Natural killer cell treated with Interleukin-12 subunit alpha and Interleukin-12 subunit beta and Interleukin-15 and Interleukin-18, amount 100 ng/mL, for 72 hours (primary cell): ENCODE data around the gene GSC. TPM values are rescaled to one million over a fixed set of nuclear protein-coding genes. Genes with fewer than 3 reads are reported as not detected.
A peak's percentile ranks its signal among the peaks of the same experiment; 100 is the strongest.

ENCODE experiments used
- ATAC-seq, 2 donors: fragments of 150-1000 bp; cut with Tn5 transposase in 1 of 2; sonication (Bioruptor Pico), chemical (Tn5 transposase) in 1 of 2; 2 replicates each; pipeline ENCODE4 v1.10.0; 2021
- DNase-seq: peaks from one replicate; pipeline ENCODE4 v3.0.0; 2022; ENCODE audit warnings: low spot score
- H3K27ac Mint-ChIP-seq, 2 donors: 1 replicate in 1 of 2; 2 replicates in 1 of 2; pipeline ENCODE4 v1.8.0; 2022; ENCODE audit warnings: mixed read lengths in 2 of 2, mild to moderate bottlenecking in 1 of 2, moderate library complexity in 1 of 2
- H3K27me3 Mint-ChIP-seq, 2 donors: 1 replicate in 1 of 2; 2 replicates in 1 of 2; pipeline ENCODE4 v1.8.0; 2022; ENCODE audit warnings: mixed read lengths in 2 of 2
- H3K36me3 Mint-ChIP-seq: one replicate; pipeline ENCODE4 v1.8.0; 2022; ENCODE audit warnings: mixed read lengths
- H3K4me1 Mint-ChIP-seq, 2 donors: 1 replicate in 1 of 2; 2 replicates in 1 of 2; pipeline ENCODE4 v1.8.0; 2022; ENCODE audit warnings: low read depth in 2 of 2, mixed read lengths in 2 of 2, mild to moderate bottlenecking in 1 of 2
- H3K4me3 Mint-ChIP-seq: one replicate; pipeline ENCODE4 v1.8.0; 2022; ENCODE audit warnings: mixed read lengths
- H3K9me3 Mint-ChIP-seq: 2 replicates; pipeline ENCODE4 v1.8.0; 2022; ENCODE audit warnings: mixed read lengths
- total RNA-seq, 2 donors: library from RNA; stranded (reverse); gene quantifications; one replicate each; pipeline ENCODE4 v1.2.3, GENCODE V29; 2022

The GSC gene
- total RNA-seq, 2 donors from 2014 or later, result not detected

GRCh38 chr14:94768141-94768520 is 1.8 kb downstream of the GSC start:
- DNase-seq (no peak), ATAC-seq (no peak)
- no peaks in the 10 kb centered on the region for H3K36me3 Mint-ChIP-seq
- peaks cover 55 to 67% of the 10 kb centered on the region in 2 donors for H3K27me3 Mint-ChIP-seq
- peak overlapping the region; percentile 73 for H3K4me3 Mint-ChIP-seq
- H3K4me1 Mint-ChIP-seq, result peaks cover 15 to 16% of the 10 kb centered on the region in 2 donors
- no peaks in the 10 kb centered on the region for H3K9me3 Mint-ChIP-seq
- H3K27ac Mint-ChIP-seq, result peak overlapping the region in 1 of 2 donors; percentile 18

GRCh38 chr14:94767321-94767878 is 2.5 kb downstream of the GSC start:
- Mint-ChIP-seq H3K4me1 (peaks cover 14 to 15% of the 10 kb centered on the region in 2 donors), H3K36me3 (no peaks in the 10 kb centered on the region), H3K27me3 (peaks cover 52 to 67% of the 10 kb centered on the region in 2 donors), H3K9me3 (no peaks in the 10 kb centered on the region), H3K27ac (no peak overlapping the region), H3K4me3 (peak overlapping the region; percentile 15)
- ATAC-seq (no peak), DNase-seq (no peak)

GRCh38 chr14:94764573-94764972 is 5.3 kb downstream of the GSC start:
- Mint-ChIP-seq H3K27me3 (peaks cover 40 to 55% of the 10 kb centered on the region in 2 donors), H3K9me3 (no peaks in the 10 kb centered on the region), H3K4me3 (no peak overlapping the region), H3K4me1 (peaks cover 10% of the 10 kb centered on the region in 2 donors), H3K36me3 (no peaks in the 10 kb centered on the region), H3K27ac (no peak overlapping the region)
- ATAC-seq, result no peak
- no peak for DNase-seq

GRCh38 chr14:94762431-94762830 is 7.5 kb downstream of the GSC start:
- no peak for ATAC-seq
- H3K27ac Mint-ChIP-seq, result no peak overlapping the region
- no peak overlapping the region for H3K4me3 Mint-ChIP-seq
- peaks cover 29 to 36% of the 10 kb centered on the region in 2 donors for H3K27me3 Mint-ChIP-seq
- no peaks in the 10 kb centered on the region for H3K9me3 Mint-ChIP-seq
- H3K4me1 Mint-ChIP-seq, result no peaks in the 10 kb centered on the region
- no peak for DNase-seq
- no peaks in the 10 kb centered on the region for H3K36me3 Mint-ChIP-seq

GRCh38 chr14:94761997-94762377 is 7.9 kb downstream of the GSC start:
- Mint-ChIP-seq H3K27me3 (peaks cover 24 to 32% of the 10 kb centered on the region in 2 donors), H3K9me3 (no peaks in the 10 kb centered on the region), H3K36me3 (no peaks in the 10 kb centered on the region), H3K27ac (no peak overlapping the region), H3K4me3 (no peak overlapping the region), H3K4me1 (no peaks in the 10 kb centered on the region)
- ATAC-seq, result no peak
- DNase-seq, result no peak

GRCh38 chr14:94761348-94761996 is 8.4 kb downstream of the GSC start:
- H3K27me3 Mint-ChIP-seq, result peaks cover 21 to 27% of the 10 kb centered on the region in 2 donors
- H3K4me1 Mint-ChIP-seq, result no peaks in the 10 kb centered on the region
- no peaks in the 10 kb centered on the region for H3K9me3 Mint-ChIP-seq

GRCh38 chr14:94756310-94756882 is 13.5 kb downstream of the GSC start:
- DNase-seq (no peak), ATAC-seq (peak in 1 of 2 donors; percentile 40)
- Mint-ChIP-seq H3K9me3 (no peaks in the 10 kb centered on the region), H3K4me3 (no peak overlapping the region), H3K4me1 (no peaks in the 10 kb centered on the region), H3K27ac (no peak overlapping the region), H3K27me3 (no peaks in the 10 kb centered on the region), H3K36me3 (no peaks in the 10 kb centered on the region)

More at GRCh38 chr14:94761348-94761996, 8.4 kb downstream of the GSC start:
- H3K27ac Mint-ChIP-seq, result no peak overlapping the region
- ATAC-seq (no peak), DNase-seq (no peak)
- H3K4me3 Mint-ChIP-seq, result no peak overlapping the region
- no peaks in the 10 kb centered on the region for H3K36me3 Mint-ChIP-seq

GRCh38 chr14:94754391-94754942 is 15.4 kb downstream of the GSC start:
- Mint-ChIP-seq H3K27me3 (no peaks in the 10 kb centered on the region), H3K4me3 (no peak overlapping the region), H3K36me3 (no peaks in the 10 kb centered on the region), H3K4me1 (no peaks in the 10 kb centered on the region), H3K9me3 (no peaks in the 10 kb centered on the region), H3K27ac (no peak overlapping the region)
- DNase-seq (no peak), ATAC-seq (no peak)

- peaks cover 0 to 6% of the 10 kb centered on the region in 2 donors for H3K27me3 Mint-ChIP-seq
Measured at GRCh38 chr14:94752591-94753436, 17.1 kb downstream of the GSC start.

GRCh38 chr14:94751956-94752355 is 18.0 kb downstream of the GSC start:
- no peak for DNase-seq
- no peak for ATAC-seq
- no peak overlapping the region for H3K4me3 Mint-ChIP-seq
- no peaks in the 10 kb centered on the region for H3K4me1 Mint-ChIP-seq
- H3K36me3 Mint-ChIP-seq, result no peaks in the 10 kb centered on the region
- H3K9me3 Mint-ChIP-seq, result no peaks in the 10 kb centered on the region
- H3K27me3 Mint-ChIP-seq, result peaks cover 0 to 8% of the 10 kb centered on the region in 2 donors
- H3K27ac Mint-ChIP-seq, result no peak overlapping the region

More at GRCh38 chr14:94752591-94753436, 17.1 kb downstream of the GSC start:
- Mint-ChIP-seq H3K27ac (no peak overlapping the region), H3K4me3 (no peak overlapping the region), H3K9me3 (no peaks in the 10 kb centered on the region), H3K4me1 (no peaks in the 10 kb centered on the region), H3K36me3 (no peaks in the 10 kb centered on the region)
- ATAC-seq (no peak), DNase-seq (no peak)

GRCh38 chr14:94751321-94751720 is 18.6 kb downstream of the GSC start:
- Mint-ChIP-seq H3K9me3 (no peaks in the 10 kb centered on the region), H3K36me3 (no peaks in the 10 kb centered on the region), H3K27ac (no peak overlapping the region), H3K4me3 (no peak overlapping the region), H3K27me3 (peaks cover 0 to 13% of the 10 kb centered on the region in 2 donors), H3K4me1 (no peaks in the 10 kb centered on the region)
- no peak for ATAC-seq
- no peak for DNase-seq

GRCh38 chr14:94750371-94750770 is 19.5 kb downstream of the GSC start:
- Mint-ChIP-seq H3K4me1 (no peaks in the 10 kb centered on the region), H3K36me3 (no peaks in the 10 kb centered on the region), H3K4me3 (no peak overlapping the region), H3K27me3 (peaks cover 2 to 13% of the 10 kb centered on the region in 2 donors), H3K9me3 (no peaks in the 10 kb centered on the region), H3K27ac (no peak overlapping the region)
- DNase-seq (no peak), ATAC-seq (peak in 1 of 2 donors; percentile 3)

GRCh38 chr14:94748667-94749347 is 21.1 kb downstream of the GSC start:
- no peak overlapping the region for H3K4me3 Mint-ChIP-seq
- no peak overlapping the region for H3K27ac Mint-ChIP-seq
- no peaks in the 10 kb centered on the region for H3K36me3 Mint-ChIP-seq
- peaks cover 7 to 13% of the 10 kb centered on the region in 2 donors for H3K27me3 Mint-ChIP-seq
- no peak for ATAC-seq
- H3K4me1 Mint-ChIP-seq, result no peaks in the 10 kb centered on the region
- no peaks in the 10 kb centered on the region for H3K9me3 Mint-ChIP-seq
- DNase-seq, result no peak
